MCF 10A (cell line): Measurements from ENCODE around the gene PROKR2. TPM values are rescaled to one million over a fixed set of nuclear protein-coding genes. Genes with fewer than 3 reads are reported as not detected.

ENCODE experiments used
- BruUV-seq: library from RNA; stranded (reverse); fragments of 400-500 nt; replicated peaks from 2 replicates; lab custom pipeline; 2021; lab: Mats Ljungman, UMichigan
- CTCF ChIA-PET: fragments of 300-600 bp; sonication (Branson Sonifier 250); formaldehyde crosslinking; extraction: SDS; loops from one replicate; lab custom pipeline; 2021; ENCODE audit warnings: antibody characterized with exemption, inconsistent platforms; lab: Yijun Ruan, JAX
- POLR2A ChIA-PET: fragments of 300-600, 350-650 bp; sonication (Branson Sonifier 250); formaldehyde crosslinking; extraction: SDS; loops from one replicate; lab custom pipeline; 2020; ENCODE audit warnings: antibody characterized with exemption, inconsistent platforms; lab: Yijun Ruan, JAX
- DNase-seq: peaks from one replicate; pipeline ENCODE4 v3.0.0-alpha.2; 2018; ENCODE audit not compliant: unreplicated experiment
- H3K27ac Mint-ChIP-seq: one replicate; pipeline ENCODE4 v1.8.0; 2022; ENCODE audit warnings: mild to moderate bottlenecking, low read depth, mixed read lengths; ENCODE audit not compliant: unreplicated experiment
- H3K27me3 Mint-ChIP-seq: one replicate; pipeline ENCODE4 v1.8.0; 2022; ENCODE audit warnings: mixed read lengths; ENCODE audit not compliant: insufficient read depth, unreplicated experiment
- H3K36me3 Mint-ChIP-seq: one replicate; pipeline ENCODE4 v1.8.0; 2022; ENCODE audit warnings: mild to moderate bottlenecking, moderate library complexity, mixed read lengths; ENCODE audit not compliant: insufficient read depth, unreplicated experiment
- H3K4me1 Mint-ChIP-seq: one replicate; pipeline ENCODE4 v1.8.0; 2022; ENCODE audit warnings: mixed read lengths; ENCODE audit not compliant: insufficient read depth, unreplicated experiment
- H3K4me3 Mint-ChIP-seq: one replicate; pipeline ENCODE4 v1.8.0; 2022; ENCODE audit warnings: mild to moderate bottlenecking, moderate library complexity, mixed read lengths; ENCODE audit not compliant: unreplicated experiment
- H3K9me3 Mint-ChIP-seq: one replicate; pipeline ENCODE4 v1.8.0; 2022; ENCODE audit warnings: mixed read lengths; ENCODE audit not compliant: unreplicated experiment
- intact Hi-C: fragments of 100-400 bp; cut with micrococcal nuclease; formaldehyde crosslinking; loops from 2 replicates; pipeline ENCODE4 v1.14.1; 2022
- total RNA-seq: library from RNA; stranded (reverse); gene quantifications from 2 replicates; pipeline ENCODE4 v1.2.3, GENCODE V29; 2022
- TF ChIP-seq, protein P1 (sequence below): fragments of 200-600 bp; IDR thresholded peaks from one replicate; pipeline ENCODE4 v1.8.0; 2022; ENCODE audit warnings: antibody characterized with exemption, mild to moderate bottlenecking; ENCODE audit not compliant: unreplicated experiment

PROKR2 gene
- total RNA-seq, 1 experiment from 2014 or later: not detected

- Mint-ChIP-seq H3K4me1 (no peaks in the 10 kb centered on the region), H3K4me3 (no peak overlapping the region)
These were observed 25.3 kb upstream of the PROKR2 start for GRCh38 chr20:5342021-5342420.

GRCh38 chr20:5331340-5331739 is 14.6 kb upstream of the PROKR2 start:
- H3K4me1 Mint-ChIP-seq: no peaks in the 10 kb centered on the region
- H3K4me3 Mint-ChIP-seq: no peak overlapping the region
- POLR2A ChIA-PET: no interaction called here
- peaks cover 96% of the 10 kb centered on the region for H3K27me3 Mint-ChIP-seq
- no peak overlapping the region for H3K27ac Mint-ChIP-seq
- no peak for DNase-seq
- TF ChIP-seq, protein P1, sequence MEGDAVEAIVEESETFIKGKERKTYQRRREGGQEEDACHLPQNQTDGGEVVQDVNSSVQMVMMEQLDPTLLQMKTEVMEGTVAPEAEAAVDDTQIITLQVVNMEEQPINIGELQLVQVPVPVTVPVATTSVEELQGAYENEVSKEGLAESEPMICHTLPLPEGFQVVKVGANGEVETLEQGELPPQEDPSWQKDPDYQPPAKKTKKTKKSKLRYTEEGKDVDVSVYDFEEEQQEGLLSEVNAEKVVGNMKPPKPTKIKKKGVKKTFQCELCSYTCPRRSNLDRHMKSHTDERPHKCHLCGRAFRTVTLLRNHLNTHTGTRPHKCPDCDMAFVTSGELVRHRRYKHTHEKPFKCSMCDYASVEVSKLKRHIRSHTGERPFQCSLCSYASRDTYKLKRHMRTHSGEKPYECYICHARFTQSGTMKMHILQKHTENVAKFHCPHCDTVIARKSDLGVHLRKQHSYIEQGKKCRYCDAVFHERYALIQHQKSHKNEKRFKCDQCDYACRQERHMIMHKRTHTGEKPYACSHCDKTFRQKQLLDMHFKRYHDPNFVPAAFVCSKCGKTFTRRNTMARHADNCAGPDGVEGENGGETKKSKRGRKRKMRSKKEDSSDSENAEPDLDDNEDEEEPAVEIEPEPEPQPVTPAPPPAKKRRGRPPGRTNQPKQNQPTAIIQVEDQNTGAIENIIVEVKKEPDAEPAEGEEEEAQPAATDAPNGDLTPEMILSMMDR: no peak
- H3K36me3 Mint-ChIP-seq: no peaks in the 10 kb centered on the region
- CTCF ChIA-PET: no interaction called here
- intact Hi-C loops: no loop called here
- no peaks in the 10 kb centered on the region for H3K9me3 Mint-ChIP-seq
- no TSS peak for BruUV-seq

More at GRCh38 chr20:5342021-5342420, 25.3 kb upstream of the PROKR2 start:
- Mint-ChIP-seq H3K36me3 (no peaks in the 10 kb centered on the region), H3K27me3 (peaks cover 42% of the 10 kb centered on the region), H3K9me3 (no peaks in the 10 kb centered on the region), H3K27ac (no peak overlapping the region)
- intact Hi-C loops: no loop called here
- TF ChIP-seq, protein P1: no peak
- DNase-seq: no peak
- ChIA-PET CTCF (interaction anchor here (0.5 kb wide), 1 partner anchor 106 kb away, joined by 3 read pairs; no protein-coding TSS in a partner anchor), POLR2A (no interaction called here)
- no TSS peak for BruUV-seq

DNA sequence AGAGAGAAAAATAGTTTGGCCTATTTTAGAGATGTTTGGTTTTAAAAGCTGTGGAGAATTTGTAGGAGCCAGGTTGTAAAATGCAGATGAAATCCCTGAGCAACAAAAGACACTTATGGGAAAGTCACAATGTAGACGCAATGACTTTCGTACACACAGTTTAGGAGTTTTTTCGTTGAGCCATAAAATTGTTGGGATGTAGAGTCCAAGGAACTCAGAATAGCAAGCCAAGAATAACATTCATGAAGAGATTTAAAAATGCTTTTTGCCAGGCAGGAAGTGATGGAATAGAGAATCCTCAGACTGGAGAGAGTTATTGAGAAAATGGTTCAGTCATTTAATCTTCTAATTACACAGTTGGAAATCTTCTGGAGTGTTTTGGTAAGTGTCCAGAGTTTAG is 11.5 kb upstream of the PROKR2 start:
- BruUV-seq: no TSS peak
- no peak overlapping the region for H3K4me3 Mint-ChIP-seq
- no peaks in the 10 kb centered on the region for H3K9me3 Mint-ChIP-seq
- H3K36me3 Mint-ChIP-seq: no peaks in the 10 kb centered on the region
- H3K27me3 Mint-ChIP-seq: peaks cover 85% of the 10 kb centered on the region
- ChIA-PET CTCF (interaction anchor here (0.7 kb wide), 1 partner anchor 123 kb away, joined by 3 read pairs; no protein-coding TSS in a partner anchor), POLR2A (no interaction called here)
- intact Hi-C loops: no loop called here
- TF ChIP-seq, protein P1: no peak
- H3K27ac Mint-ChIP-seq: no peak overlapping the region
- DNase-seq: no peak
- no peaks in the 10 kb centered on the region for H3K4me1 Mint-ChIP-seq

DNA sequence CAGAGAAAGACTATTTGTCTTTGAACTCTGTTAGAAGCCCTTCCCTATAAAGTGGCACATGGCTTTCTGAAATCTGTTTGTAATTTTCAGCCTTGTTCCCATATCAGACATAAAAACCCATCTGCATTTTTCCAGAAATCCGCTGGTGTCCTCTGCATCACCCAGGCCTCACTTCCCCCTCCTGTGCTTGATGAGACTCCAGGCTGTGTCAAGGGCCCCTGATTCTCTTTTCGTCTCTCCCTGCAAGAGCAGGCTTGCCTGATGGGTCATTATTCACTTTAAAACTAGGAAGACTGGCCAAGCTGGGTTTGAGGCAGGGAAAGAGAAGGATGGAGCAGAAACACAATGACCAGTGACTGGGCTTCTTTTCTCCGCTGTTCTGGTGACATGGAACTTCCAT is 10.6 kb upstream of the PROKR2 start:
- Mint-ChIP-seq H3K9me3 (no peaks in the 10 kb centered on the region), H3K4me1 (no peaks in the 10 kb centered on the region), H3K27me3 (peaks cover 83% of the 10 kb centered on the region), H3K36me3 (no peaks in the 10 kb centered on the region), H3K4me3 (no peak overlapping the region), H3K27ac (no peak overlapping the region)
- POLR2A ChIA-PET: no interaction called here
- intact Hi-C loops: no loop called here
- CTCF ChIA-PET: no interaction called here
- TF ChIP-seq, protein P1: no peak
- no peak for DNase-seq
- BruUV-seq: no TSS peak
